ENCODE results near the gene ZNF569. TPM values are rescaled to one million over a fixed set of nuclear protein-coding genes. Genes with fewer than 3 reads are reported as not detected.

Gene ZNF569
- total RNA-seq, 4 donors from 2014 or later = 2.7 to 7.8 (median 4.6) TPM

DNA sequence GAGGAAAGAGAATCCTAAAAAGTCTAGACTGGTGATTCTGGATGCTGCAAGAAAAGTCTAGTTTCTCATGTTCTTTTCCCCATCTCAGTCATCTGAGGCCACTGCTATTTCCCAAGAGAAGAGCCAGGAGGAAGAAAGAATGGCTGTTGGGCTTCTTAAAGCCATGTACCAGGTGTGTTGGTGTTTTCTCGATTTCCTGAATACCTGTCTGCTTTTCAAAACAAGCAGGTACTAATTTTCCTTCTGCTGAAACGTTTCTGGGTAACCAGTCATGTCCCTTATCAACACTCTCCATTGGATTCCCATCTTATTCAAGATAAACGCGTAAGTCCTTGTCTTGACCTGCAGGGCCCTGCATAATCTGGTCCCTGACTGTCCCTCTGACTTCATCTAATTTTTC, 3.0 kb upstream of the ZNF569 start:
- peaks cover 24% of the 10 kb centered on the region for H3K4me1 ChIP-seq
- WGBS = 65% methylated on average over 4 of the region's 4 CpGs
- DNase-seq (ENCODE audit: low spot score in 2 of 2) = no peak
- no peaks in the 10 kb centered on the region for H3K27me3 ChIP-seq
- peaks cover 18% of the 10 kb centered on the region for H3K9me3 ChIP-seq
- no peak overlapping the region for H3K27ac ChIP-seq
- H3K36me3 ChIP-seq = peaks cover 15% of the 10 kb centered on the region
- H3K4me3 ChIP-seq = peak overlapping the region; percentile 68
- TF ChIP-seq POLR2A (IDR thresholded peaks at IDR 0.05) (no peak), EP300 (IDR thresholded peaks at IDR 0.05) (no peak), POLR2AphosphoS5 (IDR thresholded peaks at IDR 0.05) (no peak)
- TF ChIP-seq, protein P1, sequence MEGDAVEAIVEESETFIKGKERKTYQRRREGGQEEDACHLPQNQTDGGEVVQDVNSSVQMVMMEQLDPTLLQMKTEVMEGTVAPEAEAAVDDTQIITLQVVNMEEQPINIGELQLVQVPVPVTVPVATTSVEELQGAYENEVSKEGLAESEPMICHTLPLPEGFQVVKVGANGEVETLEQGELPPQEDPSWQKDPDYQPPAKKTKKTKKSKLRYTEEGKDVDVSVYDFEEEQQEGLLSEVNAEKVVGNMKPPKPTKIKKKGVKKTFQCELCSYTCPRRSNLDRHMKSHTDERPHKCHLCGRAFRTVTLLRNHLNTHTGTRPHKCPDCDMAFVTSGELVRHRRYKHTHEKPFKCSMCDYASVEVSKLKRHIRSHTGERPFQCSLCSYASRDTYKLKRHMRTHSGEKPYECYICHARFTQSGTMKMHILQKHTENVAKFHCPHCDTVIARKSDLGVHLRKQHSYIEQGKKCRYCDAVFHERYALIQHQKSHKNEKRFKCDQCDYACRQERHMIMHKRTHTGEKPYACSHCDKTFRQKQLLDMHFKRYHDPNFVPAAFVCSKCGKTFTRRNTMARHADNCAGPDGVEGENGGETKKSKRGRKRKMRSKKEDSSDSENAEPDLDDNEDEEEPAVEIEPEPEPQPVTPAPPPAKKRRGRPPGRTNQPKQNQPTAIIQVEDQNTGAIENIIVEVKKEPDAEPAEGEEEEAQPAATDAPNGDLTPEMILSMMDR (IDR thresholded peaks at IDR 0.05) = no peak

DNA sequence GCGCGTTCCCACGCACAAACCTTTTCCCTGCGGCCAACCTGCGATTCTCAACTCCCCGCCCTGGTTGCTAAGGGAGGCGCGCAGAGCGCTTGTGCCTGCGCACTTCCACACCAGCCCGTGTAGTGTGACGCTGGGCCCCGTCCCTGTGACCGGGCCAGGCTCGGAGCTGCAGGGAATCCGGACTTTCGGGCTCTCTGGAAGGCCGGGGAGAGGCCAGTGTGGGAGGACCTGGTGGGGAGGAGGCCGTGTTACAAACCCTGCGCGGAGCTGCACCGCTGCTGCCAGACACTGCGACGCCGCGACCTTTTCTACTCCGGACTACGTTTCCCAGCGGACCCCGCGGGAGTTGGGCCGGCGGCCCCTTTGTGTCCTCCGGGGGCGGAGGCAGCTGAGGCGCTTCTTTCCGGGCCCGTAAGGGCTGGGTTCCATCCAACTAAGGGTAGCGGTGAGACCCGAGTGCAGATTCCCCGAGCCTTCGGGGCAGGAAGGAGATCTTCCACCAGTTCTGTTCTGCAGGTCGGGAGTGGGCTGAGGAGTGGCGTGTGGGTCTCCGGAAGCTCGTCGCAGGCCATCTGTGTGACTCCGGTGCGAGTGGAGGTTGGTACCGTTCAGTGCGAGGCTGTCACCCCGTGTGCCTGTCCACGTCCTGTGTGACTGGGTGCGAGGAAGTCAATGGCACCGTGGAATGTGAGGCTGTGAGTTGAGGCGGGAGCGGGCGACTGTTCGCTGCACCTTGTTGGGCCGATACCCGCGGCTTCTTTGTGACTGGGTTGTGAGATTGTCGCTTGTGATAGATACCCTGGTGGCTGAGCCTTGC, 1.9 kb upstream of the ZNF569 start, which contains the start of gene ZNF570:
TSS of gene ZNF570 (plus strand) at position 396 of the 817 bp plus-strand sequence. CDS start 999 bp downstream, outside the sequence.
- under 1% methylated on average over 16 of the region's 63 CpGs for WGBS
- DNase-seq (ENCODE audit: low spot score in 2 of 2) = peak; percentile 92 to 94
- Histone ChIP-seq H3K4me1 (peaks cover 24% of the 10 kb centered on the region), H3K4me3 (peak within 1 kb of the TSS; percentile 68), H3K36me3 (peaks cover 5% of the 10 kb centered on the region), H3K27ac (peak within 1 kb of the TSS; percentile 90), H3K9me3 (peaks cover 8% of the 10 kb centered on the region), H3K27me3 (no peaks in the 10 kb centered on the region)
- peak in 2 of 3 donors; percentile 21 to 58 for TF ChIP-seq POLR2AphosphoS5 (IDR thresholded peaks at IDR 0.05)
- TF ChIP-seq POLR2A (IDR thresholded peaks at IDR 0.05) = peak in 1 of 2 donors; percentile 32
- TF ChIP-seq EP300 (IDR thresholded peaks at IDR 0.05) = no peak

DNA sequence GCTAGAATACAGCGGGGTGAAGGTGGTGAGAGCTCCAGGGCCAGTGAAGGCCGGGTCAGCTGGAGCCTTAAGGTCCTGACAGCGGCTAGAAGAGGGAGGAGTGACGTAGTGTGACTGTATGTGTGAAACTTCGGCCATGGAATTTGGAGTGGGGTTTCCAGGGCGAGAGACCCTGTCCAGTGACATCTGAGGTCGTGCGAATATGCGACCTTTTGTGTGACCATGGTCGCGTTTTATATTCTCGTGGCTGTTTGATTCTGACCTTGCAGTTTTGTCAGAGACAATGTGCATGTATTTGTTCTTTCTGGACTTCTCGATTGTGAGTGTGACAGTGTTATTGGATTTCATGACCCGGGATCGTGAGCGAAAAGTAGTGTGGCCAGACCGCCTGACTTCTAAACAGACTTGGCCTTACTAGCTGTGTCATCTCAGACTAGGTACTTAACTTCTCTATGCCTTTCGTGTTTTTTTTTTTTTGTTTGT, 405 bp upstream of the ZNF569 start:
- no peak for DNase-seq (ENCODE audit: low spot score in 2 of 2)
- H3K4me3 ChIP-seq = peak overlapping the region; percentile 65
- H3K36me3 ChIP-seq = peaks cover 13% of the 10 kb centered on the region
- TF ChIP-seq EP300 (IDR thresholded peaks at IDR 0.05) (no peak), POLR2AphosphoS5 (IDR thresholded peaks at IDR 0.05) (no peak), POLR2A (IDR thresholded peaks at IDR 0.05) (no peak)
- TF ChIP-seq, protein P1 (IDR thresholded peaks at IDR 0.05) = no peak
- no peaks in the 10 kb centered on the region for H3K27me3 ChIP-seq
- WGBS = 43% methylated on average over 15 of the region's 18 CpGs
- peaks cover 24% of the 10 kb centered on the region for H3K4me1 ChIP-seq
- H3K27ac ChIP-seq = peak overlapping the region; percentile 65
- H3K9me3 ChIP-seq = no peaks in the 10 kb centered on the region

DNA sequence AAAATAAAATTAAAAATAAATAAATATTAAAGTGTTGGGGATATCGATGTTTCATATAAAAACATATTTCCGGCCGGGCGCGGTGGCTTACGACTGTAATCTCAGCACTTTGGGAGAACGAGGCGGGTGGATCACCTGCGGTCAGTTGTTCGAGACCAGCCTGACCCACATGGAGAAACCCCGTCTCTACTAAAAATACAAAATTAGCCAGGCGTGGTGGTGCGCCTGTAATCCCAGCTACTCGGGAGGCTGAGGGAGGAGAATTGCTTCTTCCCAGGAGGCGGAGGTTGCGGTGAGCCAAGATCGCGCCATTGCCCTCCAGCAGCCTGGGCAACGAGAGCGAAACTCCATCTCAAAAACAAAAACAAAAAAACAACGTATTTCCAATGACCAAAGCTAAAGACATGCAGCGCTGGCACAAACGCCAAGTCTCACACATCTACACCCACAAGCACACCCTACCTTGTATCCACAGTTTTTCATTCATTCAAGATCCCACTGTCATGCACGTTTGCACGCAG, 907 bp downstream of the ZNF569 start:
- H3K27ac ChIP-seq = peak overlapping the region; percentile 65
- WGBS = 31% methylated on average over 25 of the region's 25 CpGs
- peak overlapping the region; percentile 65 for H3K4me3 ChIP-seq
- H3K4me1 ChIP-seq = peaks cover 24% of the 10 kb centered on the region
- H3K9me3 ChIP-seq = peaks cover 4% of the 10 kb centered on the region
- H3K27me3 ChIP-seq = no peaks in the 10 kb centered on the region
- no peak for DNase-seq (ENCODE audit: low spot score in 2 of 2)
- peaks cover 19% of the 10 kb centered on the region for H3K36me3 ChIP-seq
- no peak for TF ChIP-seq POLR2A (IDR thresholded peaks at IDR 0.05)
- no peak for TF ChIP-seq POLR2AphosphoS5 (IDR thresholded peaks at IDR 0.05)
- TF ChIP-seq EP300 (IDR thresholded peaks at IDR 0.05) = no peak
- TF ChIP-seq, protein P1 (IDR thresholded peaks at IDR 0.05) = no peak

DNA sequence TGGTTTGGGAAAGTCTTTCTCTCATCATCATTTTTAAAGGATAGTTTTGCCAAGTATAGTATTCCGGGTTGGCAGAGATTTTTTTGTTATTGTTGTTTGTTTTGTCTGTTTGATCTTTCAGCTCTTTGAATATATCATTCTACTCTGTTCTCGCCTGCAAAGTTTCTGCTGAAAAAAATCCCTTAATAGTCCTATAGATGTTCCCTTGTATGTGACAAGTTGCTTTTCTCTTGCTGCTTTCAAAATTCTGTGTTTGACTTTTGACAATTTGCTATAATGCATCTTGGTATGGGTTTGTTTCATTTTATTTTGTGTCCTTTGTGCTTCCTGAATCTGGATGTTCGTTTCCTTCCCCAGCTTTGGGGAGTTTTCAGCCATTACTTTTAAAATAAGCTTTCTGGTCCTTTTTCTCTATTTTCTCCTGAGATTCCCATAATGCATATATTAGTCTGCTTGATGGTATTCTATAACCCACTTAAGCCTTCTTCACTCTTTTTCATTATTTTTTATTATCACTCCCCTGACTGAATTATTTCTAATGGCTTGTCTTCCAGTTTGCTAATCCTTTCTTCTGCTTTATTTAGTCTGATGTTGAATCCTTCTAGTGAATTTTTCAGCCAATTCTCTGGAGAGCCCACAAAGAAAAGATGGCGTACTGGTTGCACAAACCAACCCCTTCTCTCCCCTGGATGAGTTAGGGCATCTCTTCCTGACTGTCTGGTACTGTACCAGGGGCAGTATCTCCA, 14.6 kb downstream of the ZNF569 start:
- DNase-seq (ENCODE audit: low spot score in 2 of 2) = no peak

More for the DNA sequence above, 14.6 kb downstream of the ZNF569 start:
- WGBS = 97% methylated on average over 4 of the region's 4 CpGs
- TF ChIP-seq POLR2AphosphoS5 (IDR thresholded peaks at IDR 0.05) (no peak), EP300 (IDR thresholded peaks at IDR 0.05) (no peak), POLR2A (IDR thresholded peaks at IDR 0.05) (no peak)
- TF ChIP-seq, protein P1 (IDR thresholded peaks at IDR 0.05) = no peak
- no peaks in the 10 kb centered on the region for H3K27me3 ChIP-seq
- peaks cover 17% of the 10 kb centered on the region for H3K36me3 ChIP-seq
- no peak overlapping the region for H3K27ac ChIP-seq
- H3K4me3 ChIP-seq = no peak overlapping the region
- H3K9me3 ChIP-seq = peaks cover 76% of the 10 kb centered on the region
- no peaks in the 10 kb centered on the region for H3K4me1 ChIP-seq
